Adipocyte (in vitro differentiated cells): ENCODE measurements around the gene DMC1.
"Not testable (repeated sequence)": the region's sequence is repeated elsewhere in the genome, so short reads cannot be mapped to it uniquely, and the experiment has no call there.

Experiments
- DNase-seq: peaks from one replicate; pipeline ENCODE4 v3.0.0-alpha.2; 2015; ENCODE audit warnings: low read depth
- H3K27me3 ChIP-seq: replicated peaks from 2 replicates; pipeline ENCODE4 v1.7.0; 2013; ENCODE audit warnings: mild to moderate bottlenecking, low read length, moderate library complexity; ENCODE audit not compliant: control insufficient read depth, insufficient read depth
- H3K36me3 ChIP-seq: 2 replicates; pipeline ENCODE4 v1.7.0; 2013; ENCODE audit warnings: low read length, mild to moderate bottlenecking, moderate library complexity; ENCODE audit not compliant: control insufficient read depth, insufficient read depth, severe bottlenecking
- H3K4me1 ChIP-seq: 2 replicates; pipeline ENCODE4 v1.7.0; 2013; ENCODE audit warnings: mild to moderate bottlenecking, low read length, moderate library complexity; ENCODE audit not compliant: control insufficient read depth, insufficient read depth
- H3K4me3 ChIP-seq: 2 replicates; pipeline ENCODE4 v1.7.0; 2013; ENCODE audit warnings: mild to moderate bottlenecking, low read length, moderate library complexity
- H3K9ac ChIP-seq: 2 replicates; pipeline ENCODE4 v1.7.0; 2013; ENCODE audit warnings: mild to moderate bottlenecking, low read length, moderate library complexity
- H3K9me3 ChIP-seq: 2 replicates; pipeline ENCODE4 v1.7.0; 2013; ENCODE audit warnings: mild to moderate bottlenecking, low read length, moderate library complexity; ENCODE audit not compliant: control insufficient read depth

DMC1 gene

DNA sequence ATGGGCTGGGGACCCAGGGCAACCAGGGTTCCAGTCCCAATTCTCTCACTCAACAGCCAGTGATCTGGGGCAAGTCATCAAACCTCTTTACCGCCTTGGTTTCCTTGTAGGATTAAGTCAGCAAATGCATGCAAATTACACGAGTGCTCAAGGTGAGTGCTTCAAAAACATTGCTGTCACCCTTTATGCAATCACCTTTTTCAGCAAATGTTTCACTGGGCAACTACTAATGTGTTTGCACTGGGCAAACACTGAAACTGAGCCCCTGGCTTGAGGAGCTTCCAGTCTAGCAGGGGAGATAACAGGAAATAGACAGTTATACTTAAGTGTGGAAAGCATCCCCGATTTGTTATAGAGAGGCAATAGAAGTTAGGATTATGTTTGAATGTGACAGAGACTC is 37.7 kb upstream of the DMC1 start:
- no peaks in the 10 kb centered on the region for H3K36me3 ChIP-seq
- H3K9ac ChIP-seq = no peak overlapping the region
- DNase-seq = no peak
- H3K4me1 ChIP-seq = peaks cover 10% of the 10 kb centered on the region
- H3K27me3 ChIP-seq = no peaks in the 10 kb centered on the region
- H3K4me3 ChIP-seq = no peak overlapping the region
- H3K9me3 ChIP-seq = no peaks in the 10 kb centered on the region

DNA sequence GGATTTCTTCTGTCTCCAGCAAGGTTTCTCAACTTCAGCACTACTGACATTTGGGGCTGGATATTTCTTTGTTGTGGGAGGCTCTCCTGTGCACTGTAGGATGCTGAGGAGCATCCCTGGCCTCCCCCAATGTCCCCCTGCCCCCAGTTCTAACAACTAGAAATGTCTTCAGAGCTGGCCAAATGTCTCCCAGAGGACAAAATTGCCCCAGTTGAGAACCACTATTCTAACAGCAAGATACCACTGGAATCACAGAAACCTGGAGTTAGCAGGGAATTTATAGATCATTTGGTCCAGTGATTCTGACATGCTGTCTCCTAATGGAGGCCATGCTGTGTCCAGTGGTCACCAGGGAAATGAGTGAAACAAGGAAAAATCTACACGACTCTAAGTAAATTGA is 32.2 kb upstream of the DMC1 start:
- Histone ChIP-seq H3K9ac (no peak overlapping the region), H3K27me3 (no peaks in the 10 kb centered on the region), H3K36me3 (no peaks in the 10 kb centered on the region), H3K9me3 (no peaks in the 10 kb centered on the region), H3K4me3 (no peak overlapping the region), H3K4me1 (peaks cover 10% of the 10 kb centered on the region)
- no peak for DNase-seq

DNA sequence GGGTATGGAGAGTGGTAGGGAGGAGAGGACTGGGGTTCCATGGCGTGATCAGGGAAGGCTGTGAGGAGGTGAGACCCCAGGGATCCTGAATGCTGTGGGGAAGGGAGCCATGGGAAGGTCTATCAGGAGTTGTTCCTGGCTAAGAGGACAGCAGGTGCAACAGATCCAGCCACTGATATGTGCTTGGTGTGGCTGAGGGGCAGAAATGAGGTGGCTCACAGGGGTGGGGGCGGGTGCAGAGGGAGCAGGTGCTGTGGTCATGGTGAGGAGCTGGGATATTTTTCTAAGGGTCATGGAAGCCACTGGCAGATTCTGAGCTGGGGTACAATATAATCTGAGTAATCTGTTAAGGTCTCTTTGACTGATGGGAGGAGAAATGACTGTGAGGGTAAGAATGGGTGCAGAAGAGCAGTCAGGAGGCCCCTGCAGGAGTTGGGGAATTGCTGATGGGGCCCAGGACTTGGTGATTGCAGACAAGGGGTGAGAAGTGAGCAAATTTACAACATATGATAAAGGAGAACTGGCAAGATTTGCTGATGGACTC is 31.3 kb upstream of the DMC1 start:
- Histone ChIP-seq H3K36me3 (no peaks in the 10 kb centered on the region), H3K4me1 (peaks cover 4% of the 10 kb centered on the region), H3K4me3 (no peak overlapping the region), H3K9ac (no peak overlapping the region), H3K9me3 (no peaks in the 10 kb centered on the region), H3K27me3 (no peaks in the 10 kb centered on the region)
- no peak for DNase-seq

DNA sequence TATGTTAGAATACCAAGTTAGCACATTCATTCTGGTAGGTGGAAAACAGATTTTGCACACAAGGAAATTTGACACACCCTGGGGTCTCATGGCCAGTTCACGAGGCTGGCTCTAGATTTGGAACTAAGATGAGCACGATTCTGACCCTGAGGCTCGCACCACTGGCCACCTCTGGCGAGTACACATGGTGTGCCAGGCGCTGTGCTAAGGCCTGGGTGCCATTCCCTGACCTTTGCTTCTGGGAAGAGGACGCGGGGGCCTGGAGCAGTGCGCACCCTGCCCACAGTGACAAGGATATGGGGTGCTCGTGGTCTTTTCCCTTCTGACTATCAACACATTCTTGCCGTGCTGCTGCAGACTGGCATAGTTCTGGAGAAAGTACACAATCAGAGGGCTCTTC is 29.5 kb upstream of the DMC1 start:
- no peak for DNase-seq
- Histone ChIP-seq H3K9me3 (no peaks in the 10 kb centered on the region), H3K27me3 (no peaks in the 10 kb centered on the region), H3K9ac (no peak overlapping the region), H3K36me3 (no peaks in the 10 kb centered on the region), H3K4me1 (no peaks in the 10 kb centered on the region), H3K4me3 (no peak overlapping the region)

DNA sequence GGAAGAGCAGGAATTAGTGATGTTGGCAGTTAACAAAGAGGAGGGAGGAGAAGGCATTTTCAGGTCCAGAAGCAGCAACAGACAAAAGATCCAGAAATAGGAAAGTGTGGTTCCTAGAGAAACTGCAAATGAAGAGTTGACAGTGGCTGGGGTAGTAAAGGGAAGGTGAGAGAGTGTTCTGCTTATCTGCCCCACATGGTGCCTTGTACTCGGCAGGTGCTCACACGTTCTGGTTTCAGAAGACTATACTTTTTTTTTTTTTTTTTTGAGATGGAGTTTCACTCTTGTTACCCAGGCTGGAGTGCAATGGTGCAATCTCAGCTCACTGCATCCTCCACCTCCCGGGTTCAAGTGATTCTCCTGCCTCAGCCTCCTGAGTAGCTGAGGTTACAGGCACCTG is 12.9 kb upstream of the DMC1 start:
- not testable (repeated sequence) for H3K4me1 ChIP-seq, H3K36me3 ChIP-seq, H3K9ac ChIP-seq, H3K4me3 ChIP-seq, H3K9me3 ChIP-seq, DNase-seq, H3K27me3 ChIP-seq

DNA sequence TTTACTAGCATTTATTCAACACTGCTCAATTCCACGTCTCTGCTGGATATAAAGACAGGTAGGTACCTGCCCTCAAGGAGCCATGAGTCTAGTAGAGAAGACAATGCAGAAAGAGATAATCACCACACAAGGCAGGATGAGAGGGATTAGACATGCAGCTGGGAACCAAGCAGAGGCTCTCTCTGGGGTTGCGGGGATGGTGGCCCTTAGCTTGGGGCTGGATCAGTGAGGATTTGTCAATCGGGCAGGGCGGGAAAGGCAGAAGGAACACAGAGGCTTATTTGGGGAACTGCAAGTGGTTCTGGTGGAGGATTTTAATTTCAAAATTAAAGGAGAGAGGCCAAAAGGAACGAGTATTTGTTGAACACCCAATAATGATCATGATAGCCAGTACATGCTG is 8.5 kb upstream of the DMC1 start:
- Histone ChIP-seq H3K4me3 (no peak overlapping the region), H3K9me3 (no peaks in the 10 kb centered on the region), H3K9ac (no peak overlapping the region), H3K4me1 (no peaks in the 10 kb centered on the region), H3K36me3 (no peaks in the 10 kb centered on the region), H3K27me3 (no peaks in the 10 kb centered on the region)
- no peak for DNase-seq

DNA sequence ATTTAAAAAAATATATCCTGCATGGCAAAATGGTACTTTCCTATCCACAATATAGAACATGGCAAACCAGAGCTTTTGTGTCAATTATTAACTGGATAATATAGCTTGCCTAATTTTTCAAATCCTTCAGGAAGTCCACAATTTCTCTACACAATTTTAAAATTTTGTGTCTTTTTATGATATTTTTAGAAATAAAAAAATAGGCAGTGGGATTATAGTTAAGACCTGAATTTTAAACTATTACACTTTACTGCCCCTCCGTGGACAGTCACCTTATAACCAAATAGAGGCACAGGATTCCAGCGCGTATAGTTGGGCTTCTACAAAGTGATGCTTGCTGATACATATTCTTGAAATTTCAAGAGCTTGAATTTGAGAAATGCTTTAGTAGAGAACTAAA is 2.1 kb upstream of the DMC1 start:
- Histone ChIP-seq H3K27me3 (no peaks in the 10 kb centered on the region), H3K4me3 (no peak overlapping the region), H3K4me1 (peaks cover 28% of the 10 kb centered on the region), H3K9me3 (no peaks in the 10 kb centered on the region), H3K9ac (no peak overlapping the region), H3K36me3 (no peaks in the 10 kb centered on the region)
- peak; percentile 89 for DNase-seq

DNA sequence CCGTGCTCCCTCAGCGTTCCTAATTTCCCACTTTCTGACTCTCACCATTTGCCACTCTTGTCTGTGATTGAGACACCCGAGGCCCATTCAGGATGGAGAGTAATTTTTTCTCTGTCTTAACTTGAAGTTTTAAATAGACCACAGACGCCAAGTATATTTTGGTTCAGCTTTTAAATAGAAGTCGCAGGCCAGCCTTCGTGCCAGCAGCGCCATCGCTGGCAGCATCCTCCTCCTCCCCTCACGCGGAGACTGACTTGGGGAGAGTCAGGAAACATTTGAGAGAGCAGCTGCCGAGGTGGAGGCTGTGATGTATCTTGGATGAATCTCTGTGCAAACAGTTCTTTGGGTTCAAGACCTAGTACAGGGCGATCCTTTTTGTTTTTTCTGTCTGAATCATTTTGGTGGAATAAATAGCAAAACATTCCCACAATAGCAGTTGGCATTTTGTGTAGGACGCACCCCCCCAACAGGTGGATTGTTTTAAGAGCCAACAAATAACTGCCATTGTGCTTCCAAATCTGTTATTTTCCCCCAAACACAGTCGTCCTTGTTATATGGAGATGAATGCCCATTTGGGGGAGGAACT is 889 bp upstream of the DMC1 start:
- peaks cover 36% of the 10 kb centered on the region for H3K4me1 ChIP-seq
- no peaks in the 10 kb centered on the region for H3K36me3 ChIP-seq
- no peaks in the 10 kb centered on the region for H3K27me3 ChIP-seq
- H3K9ac ChIP-seq = peak overlapping the region; percentile 81
- peak overlapping the region; percentile 83 for H3K4me3 ChIP-seq
- DNase-seq = no peak
- H3K9me3 ChIP-seq = no peaks in the 10 kb centered on the region

DNA sequence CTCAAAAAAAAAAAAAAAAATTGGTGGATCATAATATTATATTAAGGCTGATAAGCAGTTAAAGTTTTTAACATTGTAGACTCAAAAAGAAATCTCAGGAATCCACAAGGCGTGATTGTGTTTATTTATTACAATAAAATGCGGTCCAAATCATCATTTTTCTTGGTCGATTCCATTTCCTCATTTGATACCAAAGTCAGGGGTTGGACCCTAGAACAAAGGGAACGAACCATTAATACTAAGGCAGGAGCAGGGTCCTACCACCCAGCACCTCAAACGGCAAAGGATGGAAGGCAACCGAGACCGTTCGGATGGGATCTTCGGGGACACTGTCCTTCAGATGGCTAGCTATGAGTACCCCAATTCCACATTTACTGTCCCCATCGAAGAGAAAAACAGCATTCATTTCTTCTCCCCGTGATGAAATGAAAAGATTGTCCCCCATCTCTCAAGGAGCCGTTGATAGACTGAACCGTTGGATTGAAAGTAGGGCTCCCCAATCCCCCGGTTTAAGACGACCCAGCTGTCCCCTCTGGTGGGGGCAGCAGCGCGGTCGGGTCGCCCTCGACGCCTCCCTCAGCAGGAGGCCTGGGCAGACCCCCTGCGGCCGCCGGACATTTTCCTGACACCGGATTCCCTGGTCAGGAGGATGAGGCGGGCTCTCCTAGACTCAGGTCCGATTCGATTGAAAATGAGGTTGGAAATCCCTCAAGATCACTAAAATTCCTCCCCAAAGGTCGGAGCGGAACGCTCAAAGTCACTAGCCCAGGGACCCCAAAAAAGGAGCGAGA is 607 bp downstream of the DMC1 start:
- peak overlapping the region; percentile 79 for H3K4me3 ChIP-seq
- H3K27me3 ChIP-seq = no peaks in the 10 kb centered on the region

DNA sequence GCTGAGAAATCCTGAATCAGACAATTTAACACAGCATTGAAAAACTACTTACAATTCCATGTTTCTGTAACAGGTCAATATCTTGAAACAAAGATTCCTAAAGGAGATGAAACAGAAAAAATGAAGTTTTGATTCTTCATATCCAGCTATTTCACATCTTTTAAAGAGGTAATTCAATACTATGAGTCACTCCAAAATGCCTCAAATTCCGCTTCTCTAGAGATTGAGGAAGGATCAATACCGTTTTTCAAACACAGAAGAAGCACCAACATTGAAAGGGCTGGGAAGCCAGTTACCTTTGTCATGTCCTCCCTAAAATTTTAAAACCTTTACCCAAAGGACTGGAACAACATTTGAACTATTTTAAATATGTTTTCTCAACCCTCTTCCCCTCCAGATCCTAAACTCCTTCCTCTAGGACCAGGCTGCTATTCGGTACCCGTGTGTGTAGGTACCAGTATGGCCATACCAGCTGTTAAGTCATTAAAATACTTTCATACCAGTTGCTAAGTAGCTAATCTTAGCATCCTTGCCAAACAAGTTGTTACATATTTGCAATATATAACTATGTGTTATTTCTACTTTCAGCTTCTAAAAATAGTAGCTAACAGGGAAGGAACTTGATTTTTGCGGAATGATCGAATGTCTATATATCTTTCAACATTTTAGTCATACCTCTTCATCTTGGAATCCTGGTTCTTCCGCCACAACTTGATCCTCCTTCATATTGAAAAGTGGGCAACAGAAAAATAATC is 2.3 kb downstream of the DMC1 start:
- Histone ChIP-seq H3K36me3 (no peaks in the 10 kb centered on the region), H3K9me3 (no peaks in the 10 kb centered on the region), H3K27me3 (no peaks in the 10 kb centered on the region), H3K4me3 (peak overlapping the region; percentile 54), H3K4me1 (peaks cover 45% of the 10 kb centered on the region), H3K9ac (no peak overlapping the region)
- DNase-seq = peak; percentile 25

More for the DNA sequence above, 607 bp downstream of the DMC1 start:
- DNase-seq = no peak
- peaks cover 42% of the 10 kb centered on the region for H3K4me1 ChIP-seq
- no peaks in the 10 kb centered on the region for H3K36me3 ChIP-seq
- H3K9ac ChIP-seq = peak overlapping the region; percentile 64
- no peaks in the 10 kb centered on the region for H3K9me3 ChIP-seq
